GM19238 (cell line): ENCODE measurements around the gene IGF2BP2.
"Not testable (repeated sequence)": the region's sequence is repeated elsewhere in the genome, so short reads cannot be mapped to it uniquely, and the experiment has no call there.

ENCODE experiments used
- DNase-seq: peaks from one replicate; pipeline ENCODE4 v3.0.0; 2011; ENCODE audit warnings: low spot score; ENCODE audit not compliant: insufficient read length

Gene IGF2BP2

DNA sequence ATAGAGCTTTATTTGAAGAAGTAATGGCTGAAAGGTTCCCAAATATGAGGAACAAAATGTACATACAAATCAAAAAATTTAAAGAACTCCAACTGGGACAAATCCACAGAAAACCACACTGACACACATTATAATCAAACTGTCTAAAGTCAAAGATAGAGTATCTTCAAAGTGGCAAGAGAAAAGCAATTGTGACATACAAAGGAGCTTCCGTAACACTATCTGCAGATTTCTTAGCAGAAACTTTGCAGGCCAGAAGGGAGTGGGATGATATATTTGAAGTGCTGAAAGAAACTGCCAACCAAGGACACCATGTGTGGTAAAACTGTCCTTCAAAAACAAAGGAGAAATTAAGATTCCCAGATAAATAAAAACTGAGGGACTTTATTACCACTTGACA is 146.8 kb downstream of the IGF2BP2 start:
- DNase-seq: no peak

DNA sequence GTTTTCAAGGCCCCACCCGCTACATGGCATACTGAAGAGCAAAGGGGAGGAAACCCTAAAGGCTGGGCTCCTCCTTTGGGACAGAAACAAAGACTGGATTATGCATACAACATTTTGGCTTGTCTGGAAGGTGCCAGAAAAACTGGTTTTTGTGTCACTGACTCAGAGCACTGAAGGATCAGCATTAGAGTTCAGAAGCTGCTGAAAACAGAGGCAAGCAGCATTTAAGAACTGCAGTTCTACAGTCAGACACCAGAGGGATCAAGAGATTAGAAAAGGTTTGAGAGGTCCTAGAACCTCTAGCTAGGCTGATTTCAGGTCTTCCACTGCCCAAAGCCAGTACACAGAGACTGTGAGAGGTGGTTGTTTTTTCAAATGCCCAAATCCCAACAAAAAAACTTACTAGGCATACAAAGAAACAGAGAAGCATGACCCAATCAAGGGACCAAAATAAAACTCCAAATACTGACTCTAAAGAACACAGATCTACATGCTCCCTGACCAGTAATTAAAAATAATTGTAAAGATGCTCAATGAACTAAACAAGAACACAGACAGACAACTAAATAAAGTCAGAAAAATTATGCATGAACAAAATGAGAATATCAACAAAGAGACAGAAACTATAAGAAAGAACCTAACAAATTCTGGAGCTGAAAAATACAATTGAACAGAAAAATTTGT is 147.6 kb downstream of the IGF2BP2 start:
- peak; percentile 50 for DNase-seq

GRCh38 chr3:185667574-185667973 is 157.3 kb downstream of the IGF2BP2 start:
- no peak for DNase-seq

DNA sequence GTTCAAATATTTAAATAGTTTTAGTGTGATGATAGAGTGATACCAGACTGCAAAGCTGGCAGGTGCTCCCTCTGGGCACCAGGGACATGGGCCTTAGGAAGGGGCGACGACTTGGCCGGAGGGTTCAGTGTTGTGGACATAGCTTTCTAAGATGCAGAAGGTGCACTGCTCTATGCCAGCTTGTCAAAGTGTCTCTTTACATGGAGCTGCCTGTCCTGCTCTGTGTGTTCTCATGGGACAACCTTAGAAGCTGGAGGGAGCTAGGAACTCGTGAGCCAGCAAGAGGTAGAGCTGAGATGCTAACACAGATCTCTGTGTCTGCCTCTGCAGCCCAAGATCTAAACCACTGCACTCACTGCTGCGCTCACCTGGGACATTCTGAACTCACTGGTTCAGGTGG is 160.9 kb downstream of the IGF2BP2 start:
- DNase-seq: no peak

- DNase-seq: no peak
Observed at GRCh38 chr3:185661772-185662171, 163.1 kb downstream of the IGF2BP2 start.

- not testable (repeated sequence) for DNase-seq
Observed at GRCh38 chr3:185661296-185661695, 163.5 kb downstream of the IGF2BP2 start.

- DNase-seq: peak; percentile 54
Observed at GRCh38 chr3:185659942-185660921, 164.6 kb downstream of the IGF2BP2 start.

- DNase-seq: no peak
Observed at GRCh38 chr3:185658943-185659342, 165.9 kb downstream of the IGF2BP2 start.

DNA sequence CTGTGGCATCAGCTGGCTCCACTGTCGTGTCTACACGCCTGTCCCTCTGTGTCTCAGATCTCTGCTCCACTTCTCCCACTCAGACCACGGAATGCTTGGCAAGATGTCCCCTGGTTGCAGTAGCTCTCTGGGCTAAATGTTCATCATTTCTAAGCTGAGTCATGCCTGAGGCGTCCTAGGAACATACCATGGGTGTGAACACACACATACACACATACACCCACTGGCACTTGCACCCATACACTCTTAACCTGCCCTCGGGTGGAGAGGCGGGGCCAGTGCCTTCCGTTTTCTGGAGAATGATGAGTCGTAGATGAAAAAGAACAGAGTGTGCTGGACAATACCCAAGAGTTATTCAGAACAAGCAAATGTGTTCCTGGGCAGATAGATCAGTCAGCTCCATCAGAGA is 166.3 kb downstream of the IGF2BP2 start:
- no peak for DNase-seq

DNA sequence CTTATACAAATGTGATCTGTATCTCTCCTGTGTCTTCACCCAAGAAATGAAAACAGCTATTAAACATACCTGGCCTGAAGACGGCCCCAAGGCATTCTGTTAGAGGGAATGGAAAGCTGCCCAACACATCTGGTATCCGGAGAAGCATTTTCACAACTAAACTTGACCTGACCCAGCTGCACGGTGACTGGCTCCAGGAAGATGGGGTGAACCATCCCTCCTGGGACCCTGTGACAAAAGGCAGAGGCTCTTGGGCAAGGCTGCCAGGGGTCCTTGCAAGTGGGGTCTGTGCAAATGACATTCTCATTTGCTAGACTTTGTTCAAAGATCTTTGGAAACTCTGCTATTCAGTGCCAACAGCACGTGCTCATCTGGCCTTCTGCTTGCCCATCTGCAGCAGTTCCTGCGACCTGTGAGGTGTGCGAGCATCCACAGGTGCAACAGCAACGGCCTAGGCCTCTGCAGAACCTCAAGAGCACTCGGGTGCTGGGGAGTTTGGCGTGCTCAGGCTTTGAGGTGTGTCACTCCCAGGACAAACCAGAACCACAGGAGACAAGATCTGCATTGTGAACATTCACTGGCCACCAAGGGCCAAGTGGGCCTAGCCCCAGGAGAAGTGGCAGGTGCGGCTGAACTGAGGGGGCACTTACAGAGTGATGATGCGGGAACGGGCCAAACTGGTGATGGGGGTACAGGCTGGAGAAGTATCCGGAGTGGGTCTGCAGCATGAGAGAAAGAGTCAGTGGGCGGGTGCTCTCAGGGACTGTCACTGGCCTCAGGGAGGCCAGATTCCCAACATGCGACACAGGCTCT is 166.9 kb downstream of the IGF2BP2 start:
- no peak for DNase-seq

GRCh38 chr3:185657211-185657610 is 167.6 kb downstream of the IGF2BP2 start:
- DNase-seq: no peak

DNA sequence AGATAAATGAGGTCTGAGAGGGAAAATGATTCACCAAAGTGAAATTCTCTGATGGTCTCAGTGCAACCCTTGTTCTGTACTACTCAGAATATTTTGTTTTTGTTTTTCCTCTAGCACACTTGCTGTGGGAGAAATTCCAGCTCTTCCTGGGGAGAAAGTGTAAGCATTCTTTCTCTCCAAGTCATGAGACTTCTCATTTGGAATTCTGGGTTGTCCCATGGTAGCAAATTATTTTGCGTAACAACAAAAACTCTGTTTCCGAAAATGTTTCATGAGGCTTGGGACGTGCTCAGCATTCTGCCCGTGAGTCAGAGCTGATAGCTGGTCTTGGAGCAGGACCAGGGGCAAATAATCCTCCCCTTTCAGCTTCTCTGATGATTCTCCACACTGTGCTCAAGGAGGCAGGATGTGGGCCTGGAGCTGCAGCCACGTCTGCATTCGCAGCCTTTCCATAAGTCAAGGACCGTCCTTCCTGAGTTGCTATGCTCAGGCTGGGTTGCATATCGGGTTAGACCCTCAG is 168.5 kb downstream of the IGF2BP2 start:
- no peak for DNase-seq

DNA sequence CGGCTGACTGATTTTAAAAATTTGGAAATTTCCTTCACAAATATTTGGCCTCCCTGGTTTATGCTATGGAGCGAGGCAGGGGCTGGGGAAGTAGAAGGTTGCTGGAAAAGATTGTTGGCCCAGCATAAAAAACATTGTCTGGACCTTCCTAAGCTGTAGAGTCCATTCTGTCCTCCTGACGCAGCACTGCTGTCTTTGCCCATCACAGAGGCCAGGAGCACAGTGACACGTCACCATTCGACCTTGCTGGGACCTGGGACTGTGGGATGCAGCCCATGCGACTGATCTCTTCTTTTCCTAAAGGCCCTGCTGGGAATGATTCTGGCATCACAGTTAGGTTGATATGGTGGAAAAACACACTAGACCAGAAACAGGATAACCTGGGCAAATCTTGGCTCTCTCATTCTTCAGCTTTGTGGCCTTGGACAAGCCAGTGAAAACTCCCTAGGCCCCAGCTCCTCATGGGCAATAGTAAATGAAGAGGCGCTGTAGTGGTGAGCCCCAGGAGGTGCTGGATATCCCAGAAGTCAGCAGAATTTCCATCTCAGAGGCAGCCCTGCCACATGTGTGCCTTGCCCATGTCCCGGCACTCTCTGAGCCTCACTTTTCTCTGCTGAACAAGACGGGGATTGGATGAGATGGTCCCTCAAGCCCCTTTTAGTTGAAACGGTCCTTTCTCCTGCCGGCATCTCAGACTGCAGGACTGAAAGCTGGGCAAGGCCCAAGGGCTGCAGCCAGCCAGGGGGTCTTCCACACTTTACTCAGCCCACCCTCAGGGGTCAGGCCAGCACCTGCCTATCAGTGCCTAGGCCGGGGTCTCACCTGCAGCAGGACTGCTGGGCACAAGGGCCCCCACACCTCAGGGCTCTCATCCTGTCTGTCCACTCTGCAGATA is 169.2 kb downstream of the IGF2BP2 start:
- DNase-seq: no peak

DNA sequence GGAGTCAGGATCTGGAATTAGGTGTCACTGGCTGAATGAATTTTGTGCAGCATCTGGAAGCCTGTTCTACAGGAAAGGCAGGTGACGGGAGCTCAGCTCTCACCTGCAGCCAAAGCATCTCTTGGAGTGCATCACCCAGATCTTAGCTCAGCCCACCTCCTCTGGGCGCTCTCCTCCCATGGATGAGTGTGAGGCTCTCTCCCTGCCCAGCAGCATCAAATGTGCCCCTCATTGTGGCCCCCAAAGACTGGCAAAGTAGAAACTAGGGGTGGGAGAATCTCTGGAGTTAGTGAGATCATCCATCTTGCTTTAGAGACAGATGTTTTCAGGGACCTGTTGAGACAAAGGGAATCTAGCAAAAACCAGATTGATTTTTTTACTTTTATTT is 170.1 kb downstream of the IGF2BP2 start:
- DNase-seq: no peak

DNA sequence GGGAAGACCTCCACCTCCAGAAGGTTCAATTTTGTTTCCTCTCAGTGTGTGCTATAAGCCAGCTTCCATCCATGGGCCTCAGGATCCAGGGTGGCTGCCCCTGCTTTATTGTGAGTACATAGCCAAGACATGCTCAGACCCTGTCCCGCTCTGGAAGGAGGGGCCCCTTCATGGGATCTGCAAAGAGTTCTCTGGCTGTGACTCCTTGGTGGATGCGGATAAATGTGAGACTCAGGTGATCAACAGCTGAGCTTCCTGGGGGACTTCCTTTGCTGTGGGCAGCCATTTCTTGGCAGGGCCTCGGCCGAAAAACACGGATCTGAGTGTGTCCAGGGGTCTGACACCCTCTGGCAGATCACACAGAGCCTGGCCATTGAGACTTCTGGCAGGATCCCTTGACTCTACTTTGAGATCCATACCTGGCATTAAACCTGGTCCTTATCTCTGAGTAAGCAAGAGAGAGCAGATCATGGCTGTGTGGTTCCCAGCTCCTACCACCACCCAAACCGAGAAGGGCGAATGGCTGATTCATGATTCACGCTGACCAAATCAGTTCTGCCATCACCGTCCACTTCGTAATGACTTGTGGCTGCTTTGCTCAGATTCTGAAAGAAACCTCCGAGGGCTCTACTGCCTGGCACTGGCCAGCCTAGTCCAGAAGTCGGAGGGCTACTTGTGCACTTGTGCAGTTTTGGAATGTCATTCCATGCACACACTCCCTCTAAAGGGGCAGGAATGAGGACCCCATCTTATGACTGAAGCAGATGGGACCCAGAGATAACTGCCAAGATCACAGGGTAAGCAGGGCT is 170.7 kb downstream of the IGF2BP2 start:
- DNase-seq: no peak

GRCh38 chr3:185651971-185652370 is 172.9 kb downstream of the IGF2BP2 start:
- no peak for DNase-seq

- DNase-seq: no peak
Observed at GRCh38 chr3:185649414-185649813, 175.4 kb downstream of the IGF2BP2 start.

DNA sequence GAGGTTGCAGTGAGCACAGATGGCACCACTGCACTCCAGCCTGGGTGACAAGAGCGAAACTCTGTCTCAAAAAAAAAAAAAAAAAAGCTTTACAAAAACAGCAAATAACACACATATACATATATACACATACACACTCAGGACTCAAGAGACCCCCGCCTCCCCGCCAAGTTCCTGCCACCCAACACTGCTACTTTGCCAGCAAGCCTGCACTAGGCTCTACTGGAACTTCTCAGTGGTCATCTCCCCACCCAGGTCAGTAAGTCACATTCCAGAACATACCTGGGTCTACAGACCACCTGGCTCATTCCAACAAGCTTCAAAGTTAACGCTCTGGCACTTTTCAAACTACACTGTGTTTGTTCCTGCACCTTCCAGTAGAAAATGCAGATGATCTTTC is 176.4 kb downstream of the IGF2BP2 start:
- no peak for DNase-seq

GRCh38 chr3:185647880-185648210 is 177.0 kb downstream of the IGF2BP2 start:
- no peak for DNase-seq
